Spleen (tissue), 7 donors: Measurements from ENCODE around the gene SLC22A1.

Experiments used
- CTCF ChIP-seq, 11 experiments: fragments of 200-600 bp in 7 of 11; fragments of 450-650 bp in 4 of 11; sonication (generic) in 4 of 11; IDR thresholded peaks in 8 of 11; conservative IDR thresholded peaks in 3 of 11; 1 replicate in 7 of 11; 2 replicates in 4 of 11; pipeline versions ENCODE4 v1.4.0 to v1.8.0; 2016 to 2021; ENCODE audit warnings: antibody characterized with exemption in 11 of 11, inconsistent platforms in 4 of 11, mild to moderate bottlenecking in 1 of 11
- POLR2A ChIP-seq, 3 donors: fragments of 450-650 bp; IDR thresholded peaks; one replicate each; pipeline ENCODE4 v1.5.1; 2017; ENCODE audit warnings: antibody characterized with exemption in 3 of 3, mild to moderate bottlenecking in 1 of 3
- donor health status: DM: no; HTN: no; CAD: no; lungs with moderate emphysema.
- donor health status: DM: no; HTN: no; CAD: no.
- donor health status: DM: no; HTN: no; CAD: no.

- TF ChIP-seq CTCF (IDR thresholded peaks at IDR 0.05 in 8 of 11, conservative IDR thresholded peaks at IDR 0.05 in 3 of 11) (no peak), POLR2A (IDR thresholded peaks at IDR 0.05) (no peak)
Measured at GRCh38 chr6:160177220-160177619, 55.6 kb downstream of the SLC22A1 start.
